SU-DHL-6 (cell line): ENCODE data around the gene STK10.

ENCODE experiments used
- CTCF ChIP-seq: fragments of 200-600 bp; sonication (generic); IDR thresholded peaks from one replicate; pipeline ENCODE4 v1.5.1; 2017; ENCODE audit warnings: antibody characterized with exemption, mild to moderate bottlenecking, low read length, moderate library complexity; ENCODE audit not compliant: insufficient read depth, poor library complexity, severe bottlenecking
- EZH2phosphoT487 ChIP-seq: fragments of 200-600 bp; sonication (generic), shearing (Covaris generic); conservative IDR thresholded peaks from 2 replicates; pipeline ENCODE4 v1.6.1; 2018; ENCODE audit warnings: mild to moderate bottlenecking, antibody characterized with exemption, low read length, moderate library complexity, mixed read lengths

GRCh38 chr5:172219296-172219695, 31.3 kb upstream of the STK10 start:
- TF ChIP-seq CTCF (no peak), EZH2phosphoT487 (no peak)
